Endothelial cell of umbilical vein (primary cell): ENCODE results near the gene PACS1.

ENCODE experiments used
- MYC ChIP-seq: IDR thresholded peaks from one replicate; pipeline ENCODE4 v1.6.1; 2011; ENCODE audit warnings: mild to moderate bottlenecking, low read depth, low read length
- POLR2A ChIP-seq: IDR thresholded peaks from 2 replicates; pipeline ENCODE4 v1.6.1; 2012; ENCODE audit warnings: low read depth, mild to moderate bottlenecking, control low read depth, low read length
- POLR2AphosphoS5 ChIP-seq: IDR thresholded peaks from 2 replicates; pipeline ENCODE4 v1.6.1; 2012; ENCODE audit warnings: low read depth, mild to moderate bottlenecking, control low read depth, low read length, moderate library complexity; ENCODE audit not compliant: insufficient read depth
- TF ChIP-seq, protein P1 (sequence below), 2 donors: IDR thresholded peaks; 1 replicate in 1 of 2; 2 replicates in 1 of 2; pipeline ENCODE4 v1.5.1; 2011; ENCODE audit warnings: low read length in 2 of 2, mild to moderate bottlenecking in 2 of 2, moderate library complexity in 2 of 2, control low read depth in 1 of 2, inconsistent platforms in 1 of 2, low read depth in 1 of 2; ENCODE audit not compliant: insufficient read depth in 1 of 2; ENCODE audit errors: extremely low read depth in 1 of 2
- TF ChIP-seq, protein P2 (sequence below): IDR thresholded peaks from 2 replicates; pipeline ENCODE4 v1.6.1; 2011; ENCODE audit not compliant: insufficient read depth, insufficient read length

DNA sequence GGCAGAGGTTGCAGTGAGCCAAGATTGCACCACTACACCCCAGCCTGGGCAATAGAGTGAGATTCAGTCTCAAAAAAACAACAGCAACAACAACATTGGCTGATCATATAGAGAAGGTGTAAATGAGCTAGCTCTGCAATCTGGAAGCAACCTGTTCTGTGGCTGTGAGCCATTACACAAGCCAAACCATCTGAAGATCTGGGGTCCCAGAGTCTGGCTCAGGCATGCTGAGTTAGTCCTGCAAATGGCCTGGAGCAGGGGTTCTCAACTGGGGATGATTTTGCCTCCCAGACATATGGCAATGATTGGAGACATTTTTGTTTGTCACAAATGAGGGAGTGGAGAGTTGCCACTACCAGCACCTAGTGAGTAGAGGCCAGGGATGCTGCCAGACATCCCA lies 156.0 kb downstream of the PACS1 start:
- TF ChIP-seq POLR2AphosphoS5 (no peak), POLR2A (no peak), MYC (no peak)
- TF ChIP-seq, protein P1, sequence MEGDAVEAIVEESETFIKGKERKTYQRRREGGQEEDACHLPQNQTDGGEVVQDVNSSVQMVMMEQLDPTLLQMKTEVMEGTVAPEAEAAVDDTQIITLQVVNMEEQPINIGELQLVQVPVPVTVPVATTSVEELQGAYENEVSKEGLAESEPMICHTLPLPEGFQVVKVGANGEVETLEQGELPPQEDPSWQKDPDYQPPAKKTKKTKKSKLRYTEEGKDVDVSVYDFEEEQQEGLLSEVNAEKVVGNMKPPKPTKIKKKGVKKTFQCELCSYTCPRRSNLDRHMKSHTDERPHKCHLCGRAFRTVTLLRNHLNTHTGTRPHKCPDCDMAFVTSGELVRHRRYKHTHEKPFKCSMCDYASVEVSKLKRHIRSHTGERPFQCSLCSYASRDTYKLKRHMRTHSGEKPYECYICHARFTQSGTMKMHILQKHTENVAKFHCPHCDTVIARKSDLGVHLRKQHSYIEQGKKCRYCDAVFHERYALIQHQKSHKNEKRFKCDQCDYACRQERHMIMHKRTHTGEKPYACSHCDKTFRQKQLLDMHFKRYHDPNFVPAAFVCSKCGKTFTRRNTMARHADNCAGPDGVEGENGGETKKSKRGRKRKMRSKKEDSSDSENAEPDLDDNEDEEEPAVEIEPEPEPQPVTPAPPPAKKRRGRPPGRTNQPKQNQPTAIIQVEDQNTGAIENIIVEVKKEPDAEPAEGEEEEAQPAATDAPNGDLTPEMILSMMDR (IDR thresholded peaks at IDR 0.05; ENCODE audit: extremely low read depth in 1 of 2, insufficient read depth in 1 of 2, low read depth in 1 of 2, low read length in 2 of 2) = no peak
- TF ChIP-seq, protein P2, sequence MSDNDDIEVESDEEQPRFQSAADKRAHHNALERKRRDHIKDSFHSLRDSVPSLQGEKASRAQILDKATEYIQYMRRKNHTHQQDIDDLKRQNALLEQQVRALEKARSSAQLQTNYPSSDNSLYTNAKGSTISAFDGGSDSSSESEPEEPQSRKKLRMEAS = no peak
